Measurements from ENCODE around the gene PCDH9.

DNA sequence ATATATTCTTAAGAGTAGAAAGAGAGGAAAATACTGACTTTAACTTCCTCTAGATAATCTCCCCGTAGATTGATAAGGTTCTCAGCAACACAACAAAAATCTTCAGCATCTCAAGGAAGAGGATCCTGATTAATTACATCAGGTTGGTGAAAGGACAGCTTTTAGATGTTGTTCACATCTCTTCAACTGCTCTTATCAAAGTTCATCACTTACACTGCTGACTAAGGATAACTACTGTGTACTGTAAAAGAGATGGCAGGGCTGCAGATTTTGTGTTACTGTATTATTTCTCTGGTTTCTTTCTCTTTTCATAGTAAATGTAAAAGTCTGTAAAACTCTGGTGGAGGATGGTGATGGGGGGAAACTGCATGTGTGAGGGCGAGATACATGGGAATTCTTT lies 133.7 kb downstream of the PCDH9 start:
- TF ChIP-seq, protein P1, sequence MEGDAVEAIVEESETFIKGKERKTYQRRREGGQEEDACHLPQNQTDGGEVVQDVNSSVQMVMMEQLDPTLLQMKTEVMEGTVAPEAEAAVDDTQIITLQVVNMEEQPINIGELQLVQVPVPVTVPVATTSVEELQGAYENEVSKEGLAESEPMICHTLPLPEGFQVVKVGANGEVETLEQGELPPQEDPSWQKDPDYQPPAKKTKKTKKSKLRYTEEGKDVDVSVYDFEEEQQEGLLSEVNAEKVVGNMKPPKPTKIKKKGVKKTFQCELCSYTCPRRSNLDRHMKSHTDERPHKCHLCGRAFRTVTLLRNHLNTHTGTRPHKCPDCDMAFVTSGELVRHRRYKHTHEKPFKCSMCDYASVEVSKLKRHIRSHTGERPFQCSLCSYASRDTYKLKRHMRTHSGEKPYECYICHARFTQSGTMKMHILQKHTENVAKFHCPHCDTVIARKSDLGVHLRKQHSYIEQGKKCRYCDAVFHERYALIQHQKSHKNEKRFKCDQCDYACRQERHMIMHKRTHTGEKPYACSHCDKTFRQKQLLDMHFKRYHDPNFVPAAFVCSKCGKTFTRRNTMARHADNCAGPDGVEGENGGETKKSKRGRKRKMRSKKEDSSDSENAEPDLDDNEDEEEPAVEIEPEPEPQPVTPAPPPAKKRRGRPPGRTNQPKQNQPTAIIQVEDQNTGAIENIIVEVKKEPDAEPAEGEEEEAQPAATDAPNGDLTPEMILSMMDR (IDR thresholded peaks at IDR 0.05) = no peak
- no peak for TF ChIP-seq POLR2A (IDR thresholded peaks at IDR 0.05)

Data from Peyer's patch (tissue), 4 donors.